Gastroesophageal sphincter (tissue), 3 donors: Measurements from ENCODE around the gene TK2.

ENCODE experiments used
- POLR2A ChIP-seq, 2 donors: fragments of 450-650 bp; IDR thresholded peaks; one replicate each; pipeline ENCODE4 v1.6.1; 2017; ENCODE audit warnings: antibody characterized with exemption in 2 of 2, mild to moderate bottlenecking in 2 of 2, moderate library complexity in 1 of 2
- POLR2AphosphoS5 ChIP-seq: sonication (generic); formaldehyde crosslinking; IDR thresholded peaks from one replicate; pipeline ENCODE4 v1.6.1; 2017; ENCODE audit warnings: antibody characterized with exemption
- TF ChIP-seq, protein P1 (sequence below), 4 experiments: fragments of 200-600 bp in 2 of 4; fragments of 450-650 bp in 2 of 4; sonication (generic) in 1 of 4; IDR thresholded peaks; one replicate each; pipeline ENCODE4 v1.5.1; 2017 to 2019; ENCODE audit warnings: antibody characterized with exemption in 4 of 4, mild to moderate bottlenecking in 2 of 4, moderate library complexity in 2 of 4

DNA sequence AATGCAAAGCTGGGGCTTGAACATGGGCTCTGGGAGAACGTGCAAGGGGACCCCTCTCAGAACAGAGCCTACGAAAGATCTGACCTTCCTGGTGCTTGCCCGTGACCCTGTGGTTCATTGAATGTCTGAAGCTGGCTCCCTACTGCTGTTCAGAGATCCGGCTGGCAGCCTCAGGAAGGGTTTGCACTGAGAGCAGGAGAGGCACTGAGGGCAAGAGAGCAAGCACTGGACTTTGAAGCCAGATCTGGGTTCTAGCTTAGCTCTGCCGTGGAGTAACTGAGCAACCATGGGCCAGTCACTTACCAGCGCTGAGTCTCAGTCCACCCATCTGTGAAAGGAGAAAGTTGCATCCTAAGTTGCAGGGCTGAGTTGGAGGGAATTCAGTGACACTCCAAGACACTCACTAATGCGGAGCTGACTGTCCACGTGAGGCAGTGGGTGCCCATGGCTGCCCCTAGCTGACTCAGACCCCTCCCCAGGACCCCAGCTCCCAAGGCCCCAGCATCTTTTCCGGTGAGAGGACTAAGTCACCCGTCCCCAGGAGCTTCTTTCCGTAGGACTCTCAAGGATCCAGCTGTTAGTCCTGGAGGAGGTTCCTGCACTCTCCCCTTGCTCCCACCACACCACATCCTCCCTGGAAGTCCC, 81.5 kb downstream of the TK2 start:
- TF ChIP-seq POLR2A (IDR thresholded peaks at IDR 0.05) (no peak), POLR2AphosphoS5 (no peak)
- TF ChIP-seq, protein P1, sequence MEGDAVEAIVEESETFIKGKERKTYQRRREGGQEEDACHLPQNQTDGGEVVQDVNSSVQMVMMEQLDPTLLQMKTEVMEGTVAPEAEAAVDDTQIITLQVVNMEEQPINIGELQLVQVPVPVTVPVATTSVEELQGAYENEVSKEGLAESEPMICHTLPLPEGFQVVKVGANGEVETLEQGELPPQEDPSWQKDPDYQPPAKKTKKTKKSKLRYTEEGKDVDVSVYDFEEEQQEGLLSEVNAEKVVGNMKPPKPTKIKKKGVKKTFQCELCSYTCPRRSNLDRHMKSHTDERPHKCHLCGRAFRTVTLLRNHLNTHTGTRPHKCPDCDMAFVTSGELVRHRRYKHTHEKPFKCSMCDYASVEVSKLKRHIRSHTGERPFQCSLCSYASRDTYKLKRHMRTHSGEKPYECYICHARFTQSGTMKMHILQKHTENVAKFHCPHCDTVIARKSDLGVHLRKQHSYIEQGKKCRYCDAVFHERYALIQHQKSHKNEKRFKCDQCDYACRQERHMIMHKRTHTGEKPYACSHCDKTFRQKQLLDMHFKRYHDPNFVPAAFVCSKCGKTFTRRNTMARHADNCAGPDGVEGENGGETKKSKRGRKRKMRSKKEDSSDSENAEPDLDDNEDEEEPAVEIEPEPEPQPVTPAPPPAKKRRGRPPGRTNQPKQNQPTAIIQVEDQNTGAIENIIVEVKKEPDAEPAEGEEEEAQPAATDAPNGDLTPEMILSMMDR (IDR thresholded peaks at IDR 0.05) = no peak
